Peyer's patch (tissue), 4 donors: ENCODE measurements around the gene PLCL1.

Experiments used
- POLR2A ChIP-seq, 2 donors: fragments of 450-650 bp; IDR thresholded peaks; one replicate each; pipeline ENCODE4 v1.5.1; 2017; ENCODE audit warnings: antibody characterized with exemption in 2 of 2, mild to moderate bottlenecking in 2 of 2, moderate library complexity in 2 of 2
- TF ChIP-seq, protein P1 (sequence below), 6 experiments: fragments of 450-650 bp in 4 of 6; fragments of 200-600 bp in 2 of 6; sonication (generic) in 1 of 6; IDR thresholded peaks; one replicate each; pipeline ENCODE4 v1.5.1; 2017 to 2019; ENCODE audit warnings: antibody characterized with exemption in 6 of 6, mild to moderate bottlenecking in 3 of 6, moderate library complexity in 1 of 6

DNA sequence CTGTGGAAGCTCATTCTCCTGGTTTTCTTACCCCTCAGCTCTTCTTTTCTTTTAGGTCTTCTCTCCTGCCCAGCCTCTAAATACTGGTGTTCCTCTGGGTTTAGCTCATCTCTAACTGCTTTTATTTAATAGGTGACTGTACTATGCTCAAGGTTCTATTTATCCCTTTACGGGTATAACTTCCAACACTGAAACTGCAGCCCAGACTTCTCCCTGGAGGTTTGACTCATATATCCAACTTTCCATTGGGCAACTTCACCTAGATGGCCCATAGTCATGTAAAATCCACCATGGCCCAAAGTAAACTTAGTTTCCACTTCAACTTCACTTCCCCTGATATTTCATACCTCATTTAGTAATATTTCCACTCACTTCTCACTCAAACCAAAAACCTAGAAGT, 273.1 kb downstream of the PLCL1 start:
- TF ChIP-seq, protein P1, sequence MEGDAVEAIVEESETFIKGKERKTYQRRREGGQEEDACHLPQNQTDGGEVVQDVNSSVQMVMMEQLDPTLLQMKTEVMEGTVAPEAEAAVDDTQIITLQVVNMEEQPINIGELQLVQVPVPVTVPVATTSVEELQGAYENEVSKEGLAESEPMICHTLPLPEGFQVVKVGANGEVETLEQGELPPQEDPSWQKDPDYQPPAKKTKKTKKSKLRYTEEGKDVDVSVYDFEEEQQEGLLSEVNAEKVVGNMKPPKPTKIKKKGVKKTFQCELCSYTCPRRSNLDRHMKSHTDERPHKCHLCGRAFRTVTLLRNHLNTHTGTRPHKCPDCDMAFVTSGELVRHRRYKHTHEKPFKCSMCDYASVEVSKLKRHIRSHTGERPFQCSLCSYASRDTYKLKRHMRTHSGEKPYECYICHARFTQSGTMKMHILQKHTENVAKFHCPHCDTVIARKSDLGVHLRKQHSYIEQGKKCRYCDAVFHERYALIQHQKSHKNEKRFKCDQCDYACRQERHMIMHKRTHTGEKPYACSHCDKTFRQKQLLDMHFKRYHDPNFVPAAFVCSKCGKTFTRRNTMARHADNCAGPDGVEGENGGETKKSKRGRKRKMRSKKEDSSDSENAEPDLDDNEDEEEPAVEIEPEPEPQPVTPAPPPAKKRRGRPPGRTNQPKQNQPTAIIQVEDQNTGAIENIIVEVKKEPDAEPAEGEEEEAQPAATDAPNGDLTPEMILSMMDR (IDR thresholded peaks at IDR 0.05) = no peak
- TF ChIP-seq POLR2A (IDR thresholded peaks at IDR 0.05) = no peak
